Ascending aorta (tissue), 2 donors: ENCODE measurements around the gene CARD9. TPM values are rescaled to one million over a fixed set of nuclear protein-coding genes. Genes with fewer than 3 reads are reported as not detected.

ENCODE experiments used
- DNase-seq, 2 donors: peaks; one replicate each; pipeline ENCODE4 v3.0.0-alpha.2; 2019; ENCODE audit warnings: low spot score in 2 of 2
- H3K27ac ChIP-seq, 2 donors: fragments of 200-600 bp; sonication (generic); one replicate each; pipeline ENCODE4 v1.5.1; 2016 to 2017; ENCODE audit warnings: mild to moderate bottlenecking in 1 of 2
- H3K27me3 ChIP-seq: fragments of 200-600 bp; sonication (generic); one replicate; pipeline ENCODE4 v1.5.1; 2017
- H3K36me3 ChIP-seq, 2 donors: fragments of 200-600 bp; sonication (generic); one replicate each; pipeline ENCODE4 v1.5.1; 2016
- H3K4me1 ChIP-seq, 2 donors: fragments of 200-600 bp; sonication (generic); one replicate each; pipeline ENCODE4 v1.5.1; 2016 to 2017; ENCODE audit warnings: mild to moderate bottlenecking in 1 of 2
- H3K4me3 ChIP-seq, 2 donors: fragments of 200-600 bp; sonication (generic); one replicate each; pipeline ENCODE4 v1.5.1; 2016 to 2017; ENCODE audit warnings: mild to moderate bottlenecking in 1 of 2
- H3K9me3 ChIP-seq, 2 donors: fragments of 200-600 bp; sonication (generic); one replicate each; pipeline ENCODE4 v1.5.1; 2016
- CTCF ChIP-seq, 3 experiments: fragments of 200-600 bp in 2 of 3; fragments of 450-650 bp in 1 of 3; sonication (generic) in 2 of 3; IDR thresholded peaks; one replicate each; pipeline ENCODE4 v1.5.1; 2016 to 2019; ENCODE audit warnings: antibody characterized with exemption in 3 of 3, mild to moderate bottlenecking in 1 of 3, moderate library complexity in 1 of 3
- intact Hi-C: fragments of 100-400 bp; cut with DNase I; formaldehyde crosslinking; loops from one replicate; pipeline ENCODE4 v1.15.1; 2023
- total RNA-seq: library from RNA; depleted of rRNA; stranded (reverse); fragments of >200 nt; gene quantifications from one replicate; pipeline ENCODE4 v1.1.0, GENCODE V29; 2016

The CARD9 gene
- total RNA-seq, 1 donor from 2014 or later: 0.43 TPM

- H3K4me3 ChIP-seq: no peak overlapping the region
- H3K27ac ChIP-seq: no peak overlapping the region
- peaks cover 5 to 6% of the 10 kb centered on the region in 2 donors for H3K4me1 ChIP-seq
- no peaks in the 10 kb centered on the region for H3K36me3 ChIP-seq
- H3K27me3 ChIP-seq: no peaks in the 10 kb centered on the region
- DNase-seq: no peak
- no peak for TF ChIP-seq CTCF (IDR thresholded peaks at IDR 0.05)
- intact Hi-C loops: no loop called here
- no peaks in the 10 kb centered on the region for H3K9me3 ChIP-seq
These were observed 5.3 kb downstream of the CARD9 start for GRCh38 chr9:136368190-136368589.

DNA sequence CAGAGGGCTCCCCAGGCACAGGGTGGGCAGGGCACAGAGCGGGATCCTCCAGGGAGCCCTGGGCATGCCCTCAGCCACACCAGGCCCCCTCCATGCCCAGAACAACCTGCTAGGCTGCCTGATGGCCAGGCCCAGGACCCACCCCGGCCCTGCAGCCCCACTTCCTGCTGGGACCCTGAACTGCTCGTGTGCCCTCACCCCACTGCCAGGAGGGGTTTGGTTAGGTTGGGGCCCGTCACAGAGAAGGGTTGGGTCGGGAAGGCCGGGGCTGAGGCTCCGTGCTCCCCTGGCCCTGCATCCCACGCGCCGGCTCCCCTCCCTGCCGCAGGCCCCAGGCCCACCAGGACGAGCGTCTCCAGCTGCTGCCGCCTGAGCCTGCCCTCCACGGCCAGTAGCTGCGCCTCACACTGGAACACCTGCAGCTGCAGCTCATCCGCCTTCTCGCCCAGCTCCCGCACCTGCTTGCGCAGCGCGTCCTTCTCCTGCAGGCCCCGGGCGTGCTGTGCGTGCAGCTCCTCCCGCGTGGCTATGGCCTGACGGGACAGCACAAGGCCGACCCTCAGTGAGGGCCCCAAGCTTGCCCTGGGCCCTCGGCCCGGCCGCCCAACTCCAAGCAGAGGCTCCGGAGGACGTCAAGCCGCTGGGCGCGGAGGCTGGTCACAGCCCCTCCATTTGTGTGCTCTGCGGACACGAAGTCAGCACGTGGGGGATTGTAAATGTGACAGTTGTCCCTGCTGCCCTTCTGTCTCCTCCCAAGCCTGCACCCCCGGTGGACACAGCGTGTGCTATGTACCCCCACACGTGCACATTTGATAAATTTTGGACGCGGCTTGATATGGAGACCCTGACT is 5.9 kb downstream of the CARD9 start:
- DNase-seq: no peak
- H3K4me3 ChIP-seq: no peak overlapping the region
- no peaks in the 10 kb centered on the region for H3K36me3 ChIP-seq
- no peak overlapping the region for H3K27ac ChIP-seq
- H3K9me3 ChIP-seq: no peaks in the 10 kb centered on the region
- intact Hi-C loops: no loop called here
- H3K27me3 ChIP-seq: no peaks in the 10 kb centered on the region
- TF ChIP-seq CTCF (IDR thresholded peaks at IDR 0.05): no peak
- peaks cover 5 to 8% of the 10 kb centered on the region in 2 donors for H3K4me1 ChIP-seq

- H3K27ac ChIP-seq: no peak overlapping the region
- H3K27me3 ChIP-seq: no peaks in the 10 kb centered on the region
- H3K9me3 ChIP-seq: no peaks in the 10 kb centered on the region
- intact Hi-C loops: no loop called here
- DNase-seq: no peak
- H3K4me1 ChIP-seq: peaks cover 5 to 8% of the 10 kb centered on the region in 2 donors
- H3K4me3 ChIP-seq: no peak overlapping the region
- H3K36me3 ChIP-seq: no peaks in the 10 kb centered on the region
- TF ChIP-seq CTCF (IDR thresholded peaks at IDR 0.05): no peak
These were observed 6.6 kb downstream of the CARD9 start for GRCh38 chr9:136366826-136367225.

DNA sequence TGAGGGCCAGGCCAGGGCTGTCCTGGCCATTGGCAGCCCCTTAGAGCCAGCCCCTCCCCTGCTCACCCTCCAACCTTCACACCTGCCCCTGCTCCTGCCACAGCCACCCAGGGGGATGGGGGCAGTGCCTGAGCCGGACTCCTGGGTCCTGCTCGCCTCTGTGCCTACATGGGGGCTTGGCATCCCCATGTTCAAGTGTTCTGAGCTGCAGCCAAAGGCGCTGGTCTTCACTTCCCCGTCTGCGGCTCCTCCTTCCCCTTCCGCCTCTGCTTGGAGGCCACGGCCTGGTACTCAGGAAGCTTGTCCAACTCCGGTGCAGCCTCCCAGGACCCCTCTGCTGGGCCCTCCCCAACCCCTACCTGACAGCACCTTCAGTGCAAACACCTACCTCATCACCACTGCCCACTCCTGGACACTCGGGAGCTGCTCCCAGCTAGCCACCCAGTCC is 7.7 kb downstream of the CARD9 start:
- TF ChIP-seq CTCF (IDR thresholded peaks at IDR 0.05): no peak
- H3K9me3 ChIP-seq: no peaks in the 10 kb centered on the region
- no peaks in the 10 kb centered on the region for H3K27me3 ChIP-seq
- peaks cover 5 to 8% of the 10 kb centered on the region in 2 donors for H3K4me1 ChIP-seq
- no peak overlapping the region for H3K4me3 ChIP-seq
- intact Hi-C loops: no loop called here
- no peaks in the 10 kb centered on the region for H3K36me3 ChIP-seq
- no peak overlapping the region for H3K27ac ChIP-seq
- no peak for DNase-seq

GRCh38 chr9:136364942-136365774 is 8.3 kb downstream of the CARD9 start:
- H3K36me3 ChIP-seq: no peaks in the 10 kb centered on the region
- no peak for TF ChIP-seq CTCF (IDR thresholded peaks at IDR 0.05)
- no peaks in the 10 kb centered on the region for H3K27me3 ChIP-seq
- no peak for DNase-seq
- intact Hi-C loops: loop anchor here (5.0 kb wide), 2 partner anchors 53 to 182 kb away; partner anchors contain the start of gene NOTCH1
- H3K4me1 ChIP-seq: peaks cover 5 to 8% of the 10 kb centered on the region in 2 donors
- no peak overlapping the region for H3K4me3 ChIP-seq
- H3K27ac ChIP-seq: no peak overlapping the region
- no peaks in the 10 kb centered on the region for H3K9me3 ChIP-seq
